Measurements from ENCODE around the gene ERVK3-1. TPM values are rescaled to one million over a fixed set of nuclear protein-coding genes. Genes with fewer than 3 reads are reported as not detected.

ERVK3-1 gene
- total RNA-seq, 8 experiments from 2014 or later, result 38.0 to 72.5 (median 53.6) TPM

DNA sequence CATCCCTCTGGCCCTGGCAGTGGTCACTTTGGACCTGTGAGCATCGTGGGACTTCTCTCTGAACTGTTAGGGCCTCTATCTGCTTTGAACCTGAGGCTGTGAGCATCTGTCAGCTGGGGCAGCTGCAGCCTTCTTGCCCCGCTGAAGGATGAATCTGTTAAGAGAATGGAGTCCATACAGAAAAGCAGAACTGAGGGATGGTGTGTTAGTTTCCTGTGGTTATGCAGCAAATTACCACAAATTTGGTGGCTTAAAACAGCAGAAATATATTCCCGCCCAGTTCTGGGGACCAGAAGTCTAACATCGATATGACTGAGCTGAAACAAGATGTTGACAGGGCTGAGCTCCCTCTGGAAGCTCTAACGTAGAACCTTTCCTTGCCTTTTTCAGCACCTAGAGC, 59.0 kb downstream of the ERVK3-1 start:
- 48 to 100% (median 97%) methylated on average over 1 to 4 of the region's 5 CpGs; no CpG with 5 or more reads in 2 of the 10 experiments for WGBS, 10 experiments
- H3K4me3 ChIP-seq, result no peak overlapping the region
- peaks cover 5 to 8% of the 10 kb centered on the region in 2 donors for H3K4me1 ChIP-seq (replicated peaks in 1 of 2)
- in situ Hi-C loops (cut with MboI; ENCODE audit: low pct_unique_long_range_greater_than_20kb in 2 of 9, low sequenced_read_pairs in 9 of 9, unreplicated experiment in 9 of 9), result no loop called here
- H3K27ac ChIP-seq, result no peak overlapping the region
- no peak for ATAC-seq (replicated peaks in 6 of 8)

Other genes with a start within 250 kb of the ERVK3-1 start
- 1 to 10 TPM in 6 of 8 experiments, under 1 TPM in 2; 0.09 to 6.6 (median 2.4) TPM for gene ZNF135, start 246.1 kb upstream of the ERVK3-1 start, total RNA-seq
- gene ZSCAN18, start 207.1 kb upstream of the ERVK3-1 start, total RNA-seq, result 100 to 1,000 TPM in 4 of 8 experiments, 10 to 100 TPM in 2, 1 to 10 TPM in 2; 7.9 to 170 (median 103) TPM
- 10 to 100 TPM in 5 of 8 experiments, 1 to 10 TPM in 3; 4.3 to 23.2 (median 16.1) TPM for gene ZNF329, start 154.6 kb upstream of the ERVK3-1 start, total RNA-seq
- 10 to 100 TPM; 17.0 to 40.6 (median 28.2) TPM for gene ZNF274, start 122.3 kb upstream of the ERVK3-1 start, total RNA-seq
- gene ZNF544, start 76.5 kb upstream of the ERVK3-1 start, total RNA-seq, result 10 to 100 TPM; 23.7 to 63.5 (median 40.8) TPM
- gene ZNF8, start 26.4 kb upstream of the ERVK3-1 start, total RNA-seq, result 10 to 100 TPM in 5 of 8 experiments, 1 to 10 TPM in 3; 5.7 to 15.7 (median 10.6) TPM
- 1 to 10 TPM; 2.0 to 4.1 (median 3.3) TPM for gene ZSCAN22, start 21.6 kb downstream of the ERVK3-1 start, total RNA-seq
- gene A1BG, start 48.1 kb downstream of the ERVK3-1 start, total RNA-seq, result 10 to 100 TPM in 6 of 8 experiments, 1 to 10 TPM in 1, not detected in 1; 4.4 to 84.0 (median 63.6) TPM
- 10 to 100 TPM in 1 of 8 experiments, 1 to 10 TPM in 5, under 1 TPM in 2; 0.61 to 10.2 (median 5.3) TPM for gene ZNF497, start 57.4 kb downstream of the ERVK3-1 start, total RNA-seq
- gene ZNF837, start 75.7 kb downstream of the ERVK3-1 start, total RNA-seq, result 1 to 10 TPM; 1.1 to 3.2 (median 1.6) TPM
- gene RPS5, start 81.9 kb downstream of the ERVK3-1 start, total RNA-seq, result 1,000 to 10,000 TPM; 1,054 to 2,751 (median 1,702) TPM
- gene RNF225, start 90.3 kb downstream of the ERVK3-1 start, total RNA-seq, result not detected
- 10 to 100 TPM; 15.1 to 23.3 (median 17.5) TPM for gene ZNF584, start 103.3 kb downstream of the ERVK3-1 start, total RNA-seq
- 10 to 100 TPM in 2 of 8 experiments, 1 to 10 TPM in 6; 5.2 to 13.2 (median 7.4) TPM for gene ZNF132, start 134.8 kb downstream of the ERVK3-1 start, total RNA-seq
- 10 to 100 TPM in 5 of 8 experiments, 1 to 10 TPM in 3; 7.3 to 14.5 (median 10.5) TPM for gene ZNF324B, start 146.2 kb downstream of the ERVK3-1 start, total RNA-seq
- 10 to 100 TPM in 7 of 8 experiments, 1 to 10 TPM in 1; 8.5 to 21.3 (median 17.2) TPM for gene ZNF324, start 161.7 kb downstream of the ERVK3-1 start, total RNA-seq
- 10 to 100 TPM; 11.8 to 19.8 (median 14.6) TPM for gene ZNF446, start 171.0 kb downstream of the ERVK3-1 start, total RNA-seq
- gene SLC27A5, start 206.6 kb downstream of the ERVK3-1 start, total RNA-seq, result 10 to 100 TPM; 11.0 to 26.3 (median 20.2) TPM
- 10 to 100 TPM in 3 of 8 experiments, 1 to 10 TPM in 5; 6.5 to 15.4 (median 7.7) TPM for gene ZBTB45, start 214.4 kb downstream of the ERVK3-1 start, total RNA-seq
- 100 to 1,000 TPM; 195 to 521 (median 274) TPM for gene TRIM28, start 238.7 kb downstream of the ERVK3-1 start, total RNA-seq
- gene CHMP2A, start 249.7 kb downstream of the ERVK3-1 start, total RNA-seq, result 100 to 1,000 TPM; 106 to 165 (median 138) TPM